Measurements from ENCODE around the gene HK3.

The HK3 gene

DNA sequence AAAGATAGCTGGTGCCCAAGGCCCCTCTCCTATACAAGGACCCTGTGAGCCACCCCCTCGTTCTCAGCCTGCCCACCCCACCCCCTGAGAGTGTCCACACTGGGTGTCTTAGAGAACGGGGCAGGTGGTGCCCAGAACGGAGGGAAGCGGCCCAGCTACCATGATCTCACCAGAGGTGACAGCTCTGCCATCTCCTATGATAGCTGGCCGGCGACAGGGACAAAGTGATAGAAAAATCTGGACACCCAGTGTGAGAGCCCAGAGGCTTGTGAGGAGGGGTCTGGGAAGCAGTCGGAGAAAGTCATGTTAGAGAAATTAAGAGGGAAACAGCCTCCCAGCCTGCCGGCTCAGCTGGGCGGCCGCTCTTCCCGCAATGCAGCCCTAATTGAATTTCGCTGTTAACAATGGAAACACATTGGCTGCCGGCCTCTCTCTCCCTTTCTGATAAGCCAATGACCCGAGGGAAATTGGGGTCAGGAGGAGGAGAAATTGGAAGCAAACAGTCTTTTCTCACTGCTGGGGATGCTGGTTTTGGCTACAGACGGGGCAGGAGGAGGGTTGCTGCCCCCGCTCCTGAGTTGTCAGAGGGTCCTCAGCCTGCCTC is 32.3 kb downstream of the HK3 start:
- POLR2A ChIA-PET = no interaction called here
- TF ChIP-seq BHLHE40 (IDR thresholded peaks at IDR 0.05; ENCODE audit: borderline replicate concordance) (no peak), FOXK2 (IDR thresholded peaks at IDR 0.05) (no peak), FOXA1 (IDR thresholded peaks at IDR 0.05) (no peak), NFRKB (IDR thresholded peaks at IDR 0.05) (no peak), TARDBP (IDR thresholded peaks at IDR 0.05) (no peak), ARNT (IDR thresholded peaks at IDR 0.05) (no peak), CTBP1 (IDR thresholded peaks at IDR 0.05; ENCODE audit: borderline replicate concordance) (no peak), ZNF384 (IDR thresholded peaks at IDR 0.05) (no peak), SP1 (IDR thresholded peaks at IDR 0.05) (no peak)
- CTCF ChIA-PET = interaction anchor here (0.9 to 1.3 kb wide), 2 partner anchors 44 to 206 kb away, joined by 3 to 4 read pairs; no protein-coding TSS in a partner anchor

DNA sequence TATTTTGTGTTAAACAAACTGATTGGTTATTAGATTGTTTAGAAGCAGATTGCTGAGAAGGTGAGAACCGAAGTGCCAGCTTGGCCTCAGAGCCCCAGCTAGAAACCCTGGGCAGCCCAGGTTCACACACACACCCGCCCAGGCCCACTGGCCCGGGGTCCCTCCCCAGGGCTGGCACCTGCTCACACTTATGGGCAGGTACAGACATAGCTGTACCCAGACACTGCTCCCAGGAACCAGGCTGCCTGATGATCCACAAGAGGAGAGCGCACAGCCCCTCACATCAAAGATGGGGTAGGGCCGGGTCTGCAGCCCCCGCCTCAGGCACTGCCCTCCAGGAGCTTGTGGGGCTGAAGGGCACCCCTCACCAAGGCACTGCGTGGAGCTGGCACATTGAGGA is 33.2 kb downstream of the HK3 start:
- ChIA-PET POLR2A (interaction anchor here (0.5 kb wide), 1 partner anchor 703 kb away, joined by 3 read pairs; no protein-coding TSS in a partner anchor), CTCF (interaction anchor here (0.9 kb wide), 1 partner anchor 45 kb away, joined by 3 read pairs; no protein-coding TSS in a partner anchor)
- TF ChIP-seq CTBP1 (IDR thresholded peaks at IDR 0.05; ENCODE audit: borderline replicate concordance) (no peak), HDGF (IDR thresholded peaks at IDR 0.05; ENCODE audit: borderline replicate concordance) (no peak), NFRKB (IDR thresholded peaks at IDR 0.05) (no peak), TARDBP (IDR thresholded peaks at IDR 0.05) (no peak), FOXA1 (IDR thresholded peaks at IDR 0.05) (no peak), ELF4 (IDR thresholded peaks at IDR 0.05) (no peak), FOXM1 (IDR thresholded peaks at IDR 0.05; ENCODE audit: borderline replicate concordance) (no peak), BHLHE40 (IDR thresholded peaks at IDR 0.05; ENCODE audit: borderline replicate concordance) (no peak)
- no peak for DNase-seq (ENCODE audit: extremely low spot score)

More for the DNA sequence above, 32.3 kb downstream of the HK3 start:
- no peak for DNase-seq (ENCODE audit: extremely low spot score)

DNA sequence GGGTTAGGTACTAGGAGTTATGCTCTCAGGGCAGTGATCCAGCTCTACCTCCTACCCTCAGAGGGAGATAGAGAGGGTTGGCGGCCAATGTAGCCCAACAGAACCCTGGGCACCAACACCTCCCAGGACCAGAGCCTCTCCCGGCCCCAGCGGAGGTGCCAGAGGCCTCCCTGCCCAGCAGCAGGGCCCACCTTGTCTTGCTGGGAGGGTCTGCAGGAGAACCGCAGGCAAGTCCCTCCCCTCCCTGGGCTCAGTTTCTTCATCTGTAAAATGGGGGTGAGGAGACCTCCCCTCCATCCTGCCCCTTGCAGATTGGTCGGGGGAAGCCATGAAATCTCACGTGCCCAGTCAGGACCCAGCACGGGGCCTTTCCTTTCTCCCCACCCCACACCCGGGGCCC is 34.4 kb downstream of the HK3 start:
- TF ChIP-seq ELF4 (IDR thresholded peaks at IDR 0.05) = no peak
- no peak for TF ChIP-seq TARDBP (IDR thresholded peaks at IDR 0.05)
- TF ChIP-seq ZNF384 (IDR thresholded peaks at IDR 0.05) = no peak
- no peak for TF ChIP-seq FOXA1 (IDR thresholded peaks at IDR 0.05)
- TF ChIP-seq SUZ12 (IDR thresholded peaks at IDR 0.05) = no peak
- TF ChIP-seq L3MBTL2 (conservative IDR thresholded peaks at IDR 0.05) = no peak
- no peak for TF ChIP-seq LEF1 (IDR thresholded peaks at IDR 0.05; ENCODE audit: borderline replicate concordance)
- no peak for TF ChIP-seq BHLHE40 (IDR thresholded peaks at IDR 0.05; ENCODE audit: borderline replicate concordance)
- no peak for TF ChIP-seq CTBP1 (IDR thresholded peaks at IDR 0.05; ENCODE audit: borderline replicate concordance)
- TF ChIP-seq, protein P1, sequence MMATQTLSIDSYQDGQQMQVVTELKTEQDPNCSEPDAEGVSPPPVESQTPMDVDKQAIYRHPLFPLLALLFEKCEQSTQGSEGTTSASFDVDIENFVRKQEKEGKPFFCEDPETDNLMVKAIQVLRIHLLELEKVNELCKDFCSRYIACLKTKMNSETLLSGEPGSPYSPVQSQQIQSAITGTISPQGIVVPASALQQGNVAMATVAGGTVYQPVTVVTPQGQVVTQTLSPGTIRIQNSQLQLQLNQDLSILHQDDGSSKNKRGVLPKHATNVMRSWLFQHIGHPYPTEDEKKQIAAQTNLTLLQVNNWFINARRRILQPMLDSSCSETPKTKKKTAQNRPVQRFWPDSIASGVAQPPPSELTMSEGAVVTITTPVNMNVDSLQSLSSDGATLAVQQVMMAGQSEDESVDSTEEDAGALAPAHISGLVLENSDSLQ (IDR thresholded peaks at IDR 0.05) = no peak
- TF ChIP-seq NFRKB (IDR thresholded peaks at IDR 0.05) = no peak
- no peak for TF ChIP-seq HDGF (IDR thresholded peaks at IDR 0.05; ENCODE audit: borderline replicate concordance)
- TF ChIP-seq FOXK2 (IDR thresholded peaks at IDR 0.05) = no peak
- no peak for TF ChIP-seq FOXM1 (IDR thresholded peaks at IDR 0.05; ENCODE audit: borderline replicate concordance)
- no peak for TF ChIP-seq ARNT (IDR thresholded peaks at IDR 0.05)
- no peak for TF ChIP-seq SP1 (IDR thresholded peaks at IDR 0.05)
- no peak for DNase-seq (ENCODE audit: extremely low spot score)
- CTCF ChIA-PET = no interaction called here
- POLR2A ChIA-PET = no interaction called here

DNA sequence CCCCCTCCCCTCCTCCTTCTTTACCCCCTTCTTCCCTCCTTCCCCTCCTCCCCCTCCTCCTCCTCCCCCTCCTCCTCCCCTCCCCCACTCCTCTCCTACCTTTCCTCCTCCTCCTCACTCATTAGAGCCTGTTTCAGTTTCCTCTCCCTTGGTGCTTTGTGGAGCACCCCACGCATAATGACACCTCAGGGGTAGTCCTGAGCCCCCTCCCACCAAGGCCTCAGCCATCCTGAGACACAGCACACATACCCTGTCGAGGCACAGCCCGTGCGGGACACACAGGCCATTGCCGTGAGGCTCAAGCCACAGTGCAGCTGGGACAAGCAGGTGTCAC is 35.4 kb downstream of the HK3 start:
- POLR2A ChIA-PET = no interaction called here
- CTCF ChIA-PET = no interaction called here
- DNase-seq (ENCODE audit: extremely low spot score) = no peak
- TF ChIP-seq CTBP1 (IDR thresholded peaks at IDR 0.05; ENCODE audit: borderline replicate concordance) (no peak), ZNF384 (IDR thresholded peaks at IDR 0.05) (no peak), BHLHE40 (IDR thresholded peaks at IDR 0.05; ENCODE audit: borderline replicate concordance) (no peak)

DNA sequence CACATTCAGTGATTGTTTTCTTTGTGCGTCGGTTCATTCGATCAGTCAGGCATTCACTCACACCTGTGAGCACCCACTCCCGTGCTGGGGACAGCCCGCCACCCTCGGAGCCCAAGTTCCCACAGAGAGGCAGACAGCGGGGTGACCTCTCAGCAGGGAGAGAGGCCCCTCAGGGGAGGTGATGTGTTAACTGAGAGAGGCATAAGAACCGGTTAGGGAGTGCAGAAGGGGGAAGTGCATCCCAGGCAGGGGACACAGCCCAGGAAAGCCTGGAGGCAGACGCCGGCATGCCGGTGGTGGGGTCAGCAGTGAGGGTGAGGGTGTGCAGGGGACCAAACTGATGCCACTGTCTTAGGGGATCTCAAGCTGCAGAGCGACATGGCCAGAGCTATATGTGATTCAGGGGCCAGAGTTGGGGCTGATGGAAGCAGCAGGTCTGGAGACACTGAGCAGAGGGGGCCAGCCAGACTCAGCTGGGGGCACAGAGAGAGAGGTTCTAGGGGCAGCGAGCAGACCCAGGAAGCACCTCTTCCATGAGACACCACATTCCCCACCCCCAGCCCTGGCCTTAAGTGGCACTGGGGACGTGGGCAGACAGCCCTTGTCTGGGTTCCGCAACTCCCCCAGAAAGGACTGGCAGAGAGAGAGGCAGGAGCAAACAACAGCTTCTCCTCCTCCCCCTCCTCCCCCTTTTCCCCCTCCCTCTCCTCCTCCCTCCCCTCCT is 35.9 kb downstream of the HK3 start:
- ChIA-PET POLR2A (no interaction called here), CTCF (no interaction called here)
- TF ChIP-seq SUZ12 (IDR thresholded peaks at IDR 0.05) (no peak), LEF1 (IDR thresholded peaks at IDR 0.05; ENCODE audit: borderline replicate concordance) (no peak), ELF4 (IDR thresholded peaks at IDR 0.05) (no peak), L3MBTL2 (conservative IDR thresholded peaks at IDR 0.05) (no peak), ARNT (IDR thresholded peaks at IDR 0.05) (no peak), BHLHE40 (IDR thresholded peaks at IDR 0.05; ENCODE audit: borderline replicate concordance) (no peak), TARDBP (IDR thresholded peaks at IDR 0.05) (no peak), NFRKB (IDR thresholded peaks at IDR 0.05) (no peak), FOXK2 (IDR thresholded peaks at IDR 0.05) (no peak), FOXM1 (IDR thresholded peaks at IDR 0.05; ENCODE audit: borderline replicate concordance) (no peak), SP1 (IDR thresholded peaks at IDR 0.05) (no peak), FOXA1 (IDR thresholded peaks at IDR 0.05) (no peak), CTBP1 (IDR thresholded peaks at IDR 0.05; ENCODE audit: borderline replicate concordance) (no peak), ZNF384 (IDR thresholded peaks at IDR 0.05) (no peak), HDGF (IDR thresholded peaks at IDR 0.05; ENCODE audit: borderline replicate concordance) (no peak)
- TF ChIP-seq, protein P1 (IDR thresholded peaks at IDR 0.05) = no peak
- no peak for DNase-seq (ENCODE audit: extremely low spot score)

DNA sequence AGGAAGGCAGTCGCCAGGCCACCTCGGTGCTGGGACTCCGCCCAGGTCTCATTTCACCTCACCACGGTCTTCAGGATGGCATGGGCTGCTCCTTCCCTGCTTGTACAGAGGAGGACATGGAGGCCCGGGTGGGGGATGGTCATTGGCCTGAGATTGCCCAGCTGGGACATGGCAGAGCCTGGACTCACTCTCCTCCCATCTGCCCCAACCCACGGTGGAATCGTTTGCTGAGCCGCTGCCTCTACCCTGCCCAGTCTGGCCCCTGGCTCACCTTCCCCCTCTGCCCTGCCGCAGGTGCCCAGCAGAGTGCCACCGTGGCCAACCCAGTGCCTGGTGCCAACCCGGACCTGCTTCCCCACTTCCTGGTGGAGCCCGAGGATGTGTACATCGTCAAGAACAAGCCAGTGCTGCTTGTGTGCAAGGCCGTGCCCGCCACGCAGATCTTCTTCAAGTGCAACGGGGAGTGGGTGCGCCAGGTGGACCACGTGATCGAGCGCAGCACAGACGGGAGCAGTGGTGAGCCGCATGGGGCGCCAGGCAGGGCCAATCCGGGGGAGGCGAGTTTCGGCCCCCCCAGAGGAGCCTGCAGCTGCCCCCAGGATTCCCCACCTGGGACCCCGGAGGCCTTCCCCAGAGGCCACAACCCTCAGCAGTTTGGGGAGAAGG is 36.7 kb downstream of the HK3 start:
- ChIA-PET CTCF (no interaction called here), POLR2A (no interaction called here)
- no peak for DNase-seq (ENCODE audit: extremely low spot score)
- TF ChIP-seq ARNT (IDR thresholded peaks at IDR 0.05) = no peak

All from HEK293T (cell line).